Measurements from ENCODE around the gene COPS3.

GRCh38 chr17:17300624-17301568 is 19.9 kb upstream of the COPS3 start:
- TF ChIP-seq, protein P1, sequence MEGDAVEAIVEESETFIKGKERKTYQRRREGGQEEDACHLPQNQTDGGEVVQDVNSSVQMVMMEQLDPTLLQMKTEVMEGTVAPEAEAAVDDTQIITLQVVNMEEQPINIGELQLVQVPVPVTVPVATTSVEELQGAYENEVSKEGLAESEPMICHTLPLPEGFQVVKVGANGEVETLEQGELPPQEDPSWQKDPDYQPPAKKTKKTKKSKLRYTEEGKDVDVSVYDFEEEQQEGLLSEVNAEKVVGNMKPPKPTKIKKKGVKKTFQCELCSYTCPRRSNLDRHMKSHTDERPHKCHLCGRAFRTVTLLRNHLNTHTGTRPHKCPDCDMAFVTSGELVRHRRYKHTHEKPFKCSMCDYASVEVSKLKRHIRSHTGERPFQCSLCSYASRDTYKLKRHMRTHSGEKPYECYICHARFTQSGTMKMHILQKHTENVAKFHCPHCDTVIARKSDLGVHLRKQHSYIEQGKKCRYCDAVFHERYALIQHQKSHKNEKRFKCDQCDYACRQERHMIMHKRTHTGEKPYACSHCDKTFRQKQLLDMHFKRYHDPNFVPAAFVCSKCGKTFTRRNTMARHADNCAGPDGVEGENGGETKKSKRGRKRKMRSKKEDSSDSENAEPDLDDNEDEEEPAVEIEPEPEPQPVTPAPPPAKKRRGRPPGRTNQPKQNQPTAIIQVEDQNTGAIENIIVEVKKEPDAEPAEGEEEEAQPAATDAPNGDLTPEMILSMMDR (conservative IDR thresholded peaks at IDR 0.05 in 1 of 2, IDR thresholded peaks at IDR 0.05 in 1 of 2; ENCODE audit: low read depth in 1 of 2, low read length in 2 of 2), result no peak
- no peak for TF ChIP-seq EZH2 (IDR thresholded peaks at IDR 0.05; ENCODE audit: low read length, missing control alignments)

All from fibroblast of lung (primary cell).